8988T (cell line): Measurements from ENCODE around the gene SNUPN.
"Not testable (repeated sequence)": the region's sequence is repeated elsewhere in the genome, so short reads cannot be mapped to it uniquely, and the experiment has no call there.

Source experiments
- DNase-seq: peaks from one replicate; pipeline ENCODE4 v3.0.0; 2011

SNUPN gene

DNA sequence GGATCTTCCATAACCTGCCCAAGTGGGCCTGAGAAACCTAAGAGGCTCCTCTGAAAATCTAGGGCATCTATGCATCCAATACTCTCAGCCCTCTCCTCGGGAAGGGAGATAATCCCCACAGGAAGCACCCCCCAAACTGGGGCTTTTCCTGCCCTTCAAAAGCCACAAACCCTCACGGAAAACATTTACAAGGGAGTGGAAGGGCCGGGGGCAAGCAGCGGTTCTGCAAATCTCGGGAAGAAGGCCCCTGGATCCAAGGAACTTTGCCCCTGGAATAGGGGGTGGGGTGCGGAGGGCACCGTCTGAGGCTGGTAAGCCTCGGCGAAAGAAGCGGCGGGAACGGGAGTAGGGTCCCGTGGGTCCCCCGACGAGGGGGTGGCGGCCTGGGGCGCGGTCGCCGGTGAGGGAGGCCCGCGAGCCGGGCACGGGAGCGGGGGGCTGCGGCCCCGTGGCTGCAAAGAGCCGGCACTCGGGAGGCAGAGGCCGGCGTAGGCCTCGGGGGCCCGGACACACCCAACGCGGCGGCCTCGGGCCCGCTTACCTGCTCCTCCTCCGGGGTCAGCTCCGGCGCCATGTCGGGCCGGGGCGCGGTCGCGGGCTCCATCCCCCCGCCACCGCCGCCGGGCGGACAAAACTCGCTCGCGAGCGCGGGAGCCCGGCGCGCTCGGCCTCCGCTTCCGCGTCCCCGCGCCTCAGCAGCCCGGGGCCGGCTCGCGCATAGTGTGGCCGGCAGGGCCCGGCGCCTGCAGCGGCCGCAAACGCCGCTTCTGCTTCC, 47.2 kb downstream of the SNUPN start:
- no peak for DNase-seq

DNA sequence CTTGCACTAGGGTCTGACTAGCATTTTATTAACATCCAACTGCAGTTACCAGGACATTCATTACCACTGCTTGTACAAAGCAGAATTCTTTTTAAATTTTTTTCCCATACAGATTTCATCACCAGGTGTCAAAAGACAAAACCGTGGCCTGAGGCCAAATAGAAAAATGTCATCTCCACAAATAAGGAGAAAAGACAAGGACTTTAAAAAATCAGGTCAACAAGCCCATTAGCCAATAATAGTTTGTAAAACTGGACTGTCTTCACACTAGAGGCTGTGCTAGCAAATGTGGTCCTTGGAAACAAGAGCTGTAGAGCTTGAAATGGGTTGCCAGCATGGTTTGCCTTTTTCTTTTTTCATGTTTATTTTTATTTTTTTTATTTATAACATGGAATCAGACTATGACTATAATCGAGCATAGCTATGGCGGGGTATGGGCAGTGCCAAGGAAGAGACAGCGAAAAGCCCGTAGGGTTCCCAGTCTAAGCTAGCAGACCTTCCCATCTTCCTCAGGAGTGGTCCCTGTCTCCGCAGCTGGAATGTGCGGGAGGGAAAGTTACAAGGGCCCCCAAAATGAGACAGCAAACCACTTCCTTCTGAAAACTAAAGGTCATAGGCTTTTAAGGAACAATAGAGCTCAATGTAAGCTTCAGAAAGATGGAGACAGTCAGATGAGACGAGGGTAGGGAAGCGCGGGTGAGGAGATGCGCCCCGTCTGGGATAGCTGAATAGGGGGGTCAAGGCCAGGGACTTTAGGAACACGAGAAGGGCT, 47.9 kb downstream of the SNUPN start:
- no peak for DNase-seq

DNA sequence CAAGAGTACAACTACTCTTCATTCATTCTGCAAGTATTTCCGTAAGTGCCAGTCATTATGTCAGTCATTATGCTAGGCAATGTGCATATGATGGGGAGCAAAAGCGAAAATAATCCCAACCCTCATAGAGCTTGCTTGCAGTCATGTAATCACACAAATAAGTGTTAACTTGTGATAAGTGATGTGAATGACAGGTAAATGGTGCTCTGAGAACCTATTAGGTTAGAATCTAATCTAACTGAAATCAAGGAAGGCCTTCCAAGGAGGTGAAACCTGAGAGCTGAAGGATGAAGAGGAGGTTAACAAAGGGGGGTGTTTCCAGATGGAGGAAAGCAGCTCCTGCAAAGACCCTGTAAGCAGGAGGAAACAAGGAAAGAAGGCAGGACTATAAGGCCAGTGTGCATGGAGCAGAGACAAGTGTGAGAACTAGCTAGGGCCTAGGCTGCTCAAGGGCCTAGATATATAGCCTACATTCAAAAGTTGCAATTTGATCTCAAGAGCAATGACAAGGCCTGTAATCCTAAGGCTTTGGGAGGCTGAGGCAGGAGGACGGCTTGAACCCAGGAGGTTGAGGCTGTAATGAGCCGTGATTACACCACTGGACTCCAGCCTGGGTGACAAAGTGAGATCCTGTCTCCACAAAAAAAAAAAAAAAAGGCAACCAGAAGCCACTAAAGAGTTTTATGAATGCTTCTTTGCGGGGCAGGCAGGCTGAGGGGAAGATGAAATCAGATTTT, 51.7 kb downstream of the SNUPN start:
- no peak for DNase-seq

DNA sequence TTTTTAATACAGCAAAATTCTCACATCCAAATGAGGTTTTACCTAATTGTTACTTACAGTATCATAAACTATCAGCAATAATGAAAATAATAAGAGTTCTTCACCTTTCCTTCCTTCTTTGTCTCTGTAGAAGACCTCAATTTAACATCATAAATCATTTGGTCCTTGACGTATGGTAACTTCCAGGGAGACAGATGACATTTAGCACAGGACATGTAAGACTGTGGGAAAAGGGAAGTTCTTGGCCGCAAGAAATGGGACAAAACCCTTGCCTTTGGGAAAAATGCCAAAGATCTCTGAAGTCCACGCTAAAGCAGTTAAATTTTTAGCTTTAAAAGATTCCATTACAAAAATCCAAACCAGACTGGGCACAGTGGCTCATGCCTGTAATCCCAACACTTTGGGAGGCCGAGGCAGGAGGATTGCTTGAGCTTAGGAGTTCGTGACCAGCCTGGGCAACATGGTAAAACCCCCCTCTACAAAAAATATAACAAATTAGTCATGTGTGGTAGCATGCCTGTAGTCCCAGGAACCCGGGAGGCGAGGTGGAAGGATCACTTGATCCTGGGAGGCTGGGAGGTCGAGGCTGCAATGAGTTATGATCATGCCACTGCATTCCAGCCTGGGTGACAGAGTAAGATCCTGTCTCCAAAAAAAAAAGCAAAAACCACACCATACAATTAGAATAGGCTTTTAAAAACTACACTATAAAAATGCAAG, 55.2 kb downstream of the SNUPN start:
- no peak for DNase-seq

DNA sequence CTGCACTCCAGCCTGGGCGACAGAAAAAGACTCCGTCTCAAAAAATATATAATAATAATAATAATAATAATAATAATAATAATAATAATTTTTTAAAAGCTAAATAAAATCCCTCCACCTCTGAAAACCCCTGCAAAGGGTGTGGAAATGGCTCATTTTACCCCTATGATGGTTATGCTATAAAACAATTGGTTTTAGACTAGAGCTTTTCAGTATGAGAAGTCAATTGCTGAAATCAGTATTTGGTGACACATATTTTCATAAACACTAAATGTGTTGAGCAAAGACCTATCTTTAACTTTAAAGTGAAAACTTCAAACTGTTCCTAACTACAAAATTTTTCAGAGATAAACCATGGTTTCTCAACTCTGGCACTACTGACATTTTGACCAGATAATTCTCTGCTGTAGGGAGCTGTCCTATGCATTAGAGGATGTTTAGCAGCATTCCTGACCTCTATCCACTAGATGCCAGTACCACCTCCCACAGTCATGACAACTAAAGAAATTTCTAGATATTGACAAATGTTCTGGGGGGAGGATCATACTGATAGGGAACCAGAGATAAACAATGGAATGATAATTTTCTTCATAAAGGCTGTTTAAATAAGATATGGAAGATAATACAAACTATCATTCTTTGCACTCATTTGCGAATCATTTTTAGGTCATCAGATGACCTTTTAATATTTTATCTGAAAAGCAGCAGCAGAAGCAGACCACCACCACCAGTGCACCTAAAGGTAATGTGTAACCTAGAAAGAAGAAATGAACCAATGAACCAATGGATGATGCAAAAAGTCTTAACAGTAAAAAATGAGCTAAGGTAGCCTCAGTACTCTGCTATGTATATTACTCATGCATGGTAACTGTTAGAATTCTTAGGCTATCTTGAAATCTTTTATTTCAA, 60.2 kb downstream of the SNUPN start:
- no peak for DNase-seq

DNA sequence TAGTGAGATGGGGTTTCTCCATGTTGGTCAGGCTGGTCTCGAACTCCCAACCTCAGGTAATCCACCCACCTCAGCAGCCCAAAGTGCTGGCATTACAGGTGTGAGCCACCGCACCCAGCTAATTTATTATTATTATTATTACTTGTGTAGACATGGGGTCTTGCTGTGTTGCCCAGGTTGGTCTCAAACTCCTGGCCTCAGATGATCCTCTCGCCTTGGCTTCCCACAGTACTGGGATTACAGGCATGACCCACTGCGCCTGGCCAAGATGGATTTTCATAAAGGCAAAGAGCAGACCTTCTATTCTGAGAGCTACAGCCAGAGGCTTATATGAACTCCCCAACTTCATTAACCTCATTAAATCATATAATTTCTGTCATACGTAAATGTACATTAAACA, 63.6 kb downstream of the SNUPN start:
- no peak for DNase-seq

DNA sequence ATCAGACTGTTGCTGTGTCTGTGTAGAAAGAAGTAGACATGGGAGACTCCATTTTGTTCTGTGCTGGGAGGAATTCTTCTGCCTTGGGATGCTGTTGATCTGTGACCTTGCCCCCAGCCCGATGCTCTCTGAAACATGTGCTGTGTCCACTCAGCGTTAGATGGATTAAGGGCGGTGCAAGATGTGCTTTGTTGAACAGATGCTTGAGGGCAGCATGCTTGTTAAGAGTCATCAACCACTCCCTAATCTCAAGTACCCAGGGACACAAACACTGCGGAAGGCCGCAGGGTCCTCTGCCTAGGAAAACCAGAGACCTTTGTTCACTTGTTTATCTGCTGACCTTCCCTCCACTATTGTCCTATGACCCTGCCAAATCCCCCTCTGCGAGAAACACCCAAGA, 66.2 kb downstream of the SNUPN start:
- not testable (repeated sequence) for DNase-seq

DNA sequence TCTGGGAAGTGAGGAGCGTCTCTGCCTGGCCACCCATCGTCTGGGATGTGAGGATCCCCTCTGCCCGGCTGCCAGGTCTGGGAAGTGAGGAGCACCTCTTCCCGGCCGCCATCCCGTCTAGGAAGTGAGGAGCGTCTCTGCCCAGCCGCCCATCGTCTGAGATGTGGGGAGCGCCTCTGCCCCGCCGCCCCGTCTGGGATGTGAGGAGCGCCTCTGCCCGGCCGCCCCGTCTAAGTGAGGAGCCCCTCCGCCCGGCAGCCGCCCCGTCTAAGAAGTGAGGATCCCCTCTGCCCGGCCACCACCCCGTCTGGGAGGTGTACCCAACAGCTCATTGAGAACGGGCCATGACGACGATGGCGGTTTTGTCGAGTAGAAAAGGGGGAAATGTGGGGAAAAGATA, 66.6 kb downstream of the SNUPN start:
- DNase-seq: not testable (repeated sequence)

DNA sequence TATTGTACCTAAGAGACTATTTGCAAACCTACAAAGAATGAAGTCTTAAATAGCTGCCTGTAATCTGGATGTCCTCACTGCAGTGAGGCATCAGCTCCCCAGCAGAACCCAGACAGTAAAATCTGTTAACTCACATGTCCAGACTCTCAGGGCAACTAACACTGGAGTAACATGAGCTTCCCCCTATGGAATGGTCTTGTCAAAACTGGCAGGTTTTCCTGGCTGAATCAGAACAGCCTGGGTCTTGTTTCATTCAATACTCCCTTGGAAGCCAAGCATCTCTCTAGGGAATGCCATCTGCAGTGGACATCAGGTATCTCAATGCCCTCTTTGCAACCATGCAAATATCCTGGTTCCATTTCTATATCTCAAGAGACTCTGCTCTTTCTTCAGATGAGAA, 70.8 kb downstream of the SNUPN start:
- DNase-seq: no peak

DNA sequence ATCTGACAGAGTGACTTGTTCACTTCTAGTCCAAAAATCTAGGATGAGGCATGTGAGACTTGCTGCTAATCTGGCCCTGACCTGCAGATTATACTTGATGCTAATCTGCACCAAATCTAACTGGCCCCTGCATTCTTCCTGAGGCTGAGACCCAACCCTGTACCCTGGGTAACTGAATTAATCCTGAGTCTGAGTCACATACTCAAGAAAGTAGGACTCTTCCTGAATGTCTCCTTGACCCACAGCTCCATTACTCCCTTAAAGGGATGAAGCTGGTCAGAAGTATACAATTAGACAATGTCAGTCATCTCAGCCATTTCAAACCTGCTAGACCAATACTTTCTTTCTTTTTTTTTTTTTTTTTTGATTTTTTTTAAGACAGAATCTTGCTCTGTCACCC, 71.9 kb downstream of the SNUPN start:
- no peak for DNase-seq

DNA sequence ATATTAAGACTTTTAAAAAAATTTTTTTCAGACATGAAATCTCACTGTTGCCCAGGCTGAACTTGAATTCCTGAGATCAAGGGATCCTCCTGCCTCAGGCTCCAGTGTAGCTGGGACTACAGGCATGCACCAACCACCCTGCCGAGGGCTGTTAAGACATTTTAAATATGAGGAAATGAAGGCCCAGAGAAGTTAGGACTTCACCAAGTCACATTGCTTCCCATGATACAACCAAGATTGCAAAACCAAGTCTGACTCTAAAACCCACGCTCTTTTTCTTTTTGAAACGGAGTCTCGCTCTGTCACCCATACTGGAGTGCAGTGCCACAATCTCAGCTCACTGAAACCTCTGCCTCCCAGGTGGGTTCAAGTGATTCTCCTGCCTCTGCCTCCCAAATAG, 74.4 kb downstream of the SNUPN start:
- DNase-seq: no peak
